ENCODE results near the gene LOX. TPM values are rescaled to one million over a fixed set of nuclear protein-coding genes. Genes with fewer than 3 reads are reported as not detected.

LOX gene
- total RNA-seq, 1 donor from 2014 or later: not detected

DNA sequence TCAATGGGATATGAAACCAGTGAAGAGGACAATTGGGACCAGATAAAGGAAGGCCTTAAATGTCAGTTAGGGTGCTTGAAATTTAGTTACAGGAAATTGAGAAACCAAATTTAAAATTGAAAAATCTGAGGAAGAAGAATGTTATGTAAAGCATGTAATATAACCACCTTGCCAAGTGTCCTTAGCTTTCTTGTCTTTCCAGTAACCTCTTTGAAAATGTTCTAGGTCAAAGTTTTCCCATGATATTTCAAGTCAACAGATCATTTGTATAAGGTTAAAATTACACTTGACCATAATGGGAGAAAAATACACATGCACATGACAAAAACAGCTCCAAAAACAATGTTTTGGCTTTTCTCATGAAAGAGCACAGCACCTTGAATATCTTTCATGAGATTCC, 21.1 kb downstream of the LOX start:
- H3K4me3 Mint-ChIP-seq: no peak overlapping the region
- no peaks in the 10 kb centered on the region for H3K4me1 Mint-ChIP-seq (ENCODE audit: low read depth)
- H3K9me3 Mint-ChIP-seq: no peaks in the 10 kb centered on the region
- no peak for DNase-seq (ENCODE audit: low spot score)
- H3K27me3 Mint-ChIP-seq (ENCODE audit: insufficient read depth): no peaks in the 10 kb centered on the region
- intact Hi-C loops (cut with micrococcal nuclease): no loop called here
- no peaks in the 10 kb centered on the region for H3K36me3 Mint-ChIP-seq (ENCODE audit: low read depth)
- H3K27ac Mint-ChIP-seq: no peak overlapping the region

DNA sequence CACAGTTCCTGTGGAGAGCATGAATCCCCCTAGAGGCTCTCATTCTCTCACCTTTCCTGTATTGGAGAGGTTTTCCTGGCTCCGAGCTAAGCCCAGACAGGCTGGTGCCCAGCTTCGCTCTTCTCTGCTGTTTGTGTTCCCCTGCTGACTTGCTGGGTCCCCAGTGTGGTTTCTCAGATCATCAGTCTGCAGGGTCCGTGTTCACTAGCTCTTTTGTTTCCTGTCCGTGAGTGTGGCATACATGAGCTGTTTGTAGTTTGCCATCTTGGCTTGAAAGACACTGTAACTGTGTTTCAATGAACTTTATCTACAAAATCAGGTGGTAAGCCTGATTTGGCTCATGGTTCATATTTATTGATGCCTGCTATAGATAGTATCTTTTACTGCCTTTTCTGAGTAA, 23.8 kb downstream of the LOX start:
- Mint-ChIP-seq H3K4me1 (ENCODE audit: low read depth) (no peaks in the 10 kb centered on the region), H3K4me3 (no peak overlapping the region), H3K27me3 (ENCODE audit: insufficient read depth) (no peaks in the 10 kb centered on the region), H3K36me3 (ENCODE audit: low read depth) (no peaks in the 10 kb centered on the region), H3K27ac (no peak overlapping the region), H3K9me3 (no peaks in the 10 kb centered on the region)
- DNase-seq (ENCODE audit: low spot score): no peak
- intact Hi-C loops (cut with micrococcal nuclease): no loop called here

DNA sequence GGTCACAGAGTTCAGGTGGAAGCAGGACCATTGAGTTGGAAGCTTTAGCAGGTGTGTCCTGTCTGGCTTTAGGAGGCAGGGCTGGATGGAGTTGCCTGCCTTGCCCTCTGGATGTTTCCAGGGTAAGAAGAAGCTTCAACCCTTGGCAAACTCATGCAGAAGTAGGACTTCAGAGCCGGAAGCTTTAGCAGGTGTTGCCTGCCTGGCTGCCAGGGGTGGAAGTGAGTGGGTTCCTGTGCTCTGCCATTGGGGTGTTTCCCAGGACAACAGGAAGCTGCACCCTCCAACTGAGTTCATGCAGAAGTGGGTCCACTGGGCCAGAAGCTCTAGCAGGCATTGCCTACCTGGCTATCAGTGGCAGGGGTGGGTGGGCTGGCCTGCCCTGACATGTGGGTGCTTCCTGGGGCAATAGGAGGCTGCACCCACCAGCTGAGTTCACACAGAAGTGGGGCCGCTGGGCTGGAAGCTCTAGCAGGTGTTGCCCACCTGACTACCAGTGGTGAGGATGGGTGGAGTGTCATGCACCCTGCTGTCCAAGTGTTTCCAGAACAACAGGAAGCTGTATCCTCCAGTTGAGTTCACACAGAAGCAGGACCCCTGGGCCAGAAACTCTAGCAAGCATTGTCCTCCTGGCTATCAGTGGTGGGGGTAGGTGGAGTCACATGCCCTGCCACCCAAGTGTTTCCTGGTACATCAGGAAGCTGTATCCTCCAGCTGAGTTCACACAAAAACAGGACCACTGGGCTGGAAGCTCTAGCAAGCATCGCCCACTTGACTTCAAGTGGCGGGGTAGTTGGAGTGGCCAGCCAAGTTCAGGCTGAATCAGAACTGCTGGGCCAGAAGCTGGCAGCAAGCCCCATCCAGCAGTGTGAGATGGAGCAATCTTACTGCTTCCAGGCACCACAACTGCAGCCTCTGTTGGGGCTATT, 24.6 kb downstream of the LOX start:
- Mint-ChIP-seq H3K9me3 (no peaks in the 10 kb centered on the region), H3K27me3 (ENCODE audit: insufficient read depth) (no peaks in the 10 kb centered on the region), H3K4me3 (no peak overlapping the region), H3K36me3 (ENCODE audit: low read depth) (peaks cover 3% of the 10 kb centered on the region), H3K27ac (no peak overlapping the region), H3K4me1 (ENCODE audit: low read depth) (no peaks in the 10 kb centered on the region)
- DNase-seq (ENCODE audit: low spot score): no peak
- intact Hi-C loops (cut with micrococcal nuclease): no loop called here

DNA sequence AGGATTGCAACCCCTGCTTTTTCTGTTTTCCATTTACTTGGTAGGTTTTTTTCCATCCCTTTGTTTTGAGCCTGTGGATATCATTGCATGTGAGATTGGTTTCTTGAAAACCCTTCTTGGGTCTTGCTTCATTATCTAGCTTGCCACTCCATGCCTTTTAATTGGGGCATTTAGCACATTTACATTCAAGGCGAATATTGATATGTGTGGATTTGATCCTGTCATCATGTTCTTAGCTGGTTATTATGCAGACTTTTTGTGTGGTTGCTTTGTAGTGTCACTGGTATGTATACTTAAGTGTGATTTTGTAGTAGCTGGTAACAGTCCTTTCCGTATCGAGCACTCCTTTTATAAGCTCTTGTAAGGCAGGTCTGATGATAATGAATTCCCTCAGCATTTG, 26.5 kb downstream of the LOX start:
- Mint-ChIP-seq H3K4me1 (ENCODE audit: low read depth) (no peaks in the 10 kb centered on the region), H3K36me3 (ENCODE audit: low read depth) (peaks cover 3% of the 10 kb centered on the region), H3K9me3 (no peaks in the 10 kb centered on the region), H3K27me3 (ENCODE audit: insufficient read depth) (no peaks in the 10 kb centered on the region), H3K4me3 (no peak overlapping the region), H3K27ac (no peak overlapping the region)
- intact Hi-C loops (cut with micrococcal nuclease): no loop called here
- DNase-seq (ENCODE audit: low spot score): no peak

GRCh38 chr5:122050959-122051358, 27.1 kb downstream of the LOX start:
- Mint-ChIP-seq H3K4me3 (no peak overlapping the region), H3K27me3 (ENCODE audit: insufficient read depth) (no peaks in the 10 kb centered on the region), H3K4me1 (ENCODE audit: low read depth) (no peaks in the 10 kb centered on the region), H3K9me3 (no peaks in the 10 kb centered on the region), H3K27ac (no peak overlapping the region), H3K36me3 (ENCODE audit: low read depth) (peaks cover 3% of the 10 kb centered on the region)
- DNase-seq (ENCODE audit: low spot score): no peak
- intact Hi-C loops (cut with micrococcal nuclease): no loop called here

DNA sequence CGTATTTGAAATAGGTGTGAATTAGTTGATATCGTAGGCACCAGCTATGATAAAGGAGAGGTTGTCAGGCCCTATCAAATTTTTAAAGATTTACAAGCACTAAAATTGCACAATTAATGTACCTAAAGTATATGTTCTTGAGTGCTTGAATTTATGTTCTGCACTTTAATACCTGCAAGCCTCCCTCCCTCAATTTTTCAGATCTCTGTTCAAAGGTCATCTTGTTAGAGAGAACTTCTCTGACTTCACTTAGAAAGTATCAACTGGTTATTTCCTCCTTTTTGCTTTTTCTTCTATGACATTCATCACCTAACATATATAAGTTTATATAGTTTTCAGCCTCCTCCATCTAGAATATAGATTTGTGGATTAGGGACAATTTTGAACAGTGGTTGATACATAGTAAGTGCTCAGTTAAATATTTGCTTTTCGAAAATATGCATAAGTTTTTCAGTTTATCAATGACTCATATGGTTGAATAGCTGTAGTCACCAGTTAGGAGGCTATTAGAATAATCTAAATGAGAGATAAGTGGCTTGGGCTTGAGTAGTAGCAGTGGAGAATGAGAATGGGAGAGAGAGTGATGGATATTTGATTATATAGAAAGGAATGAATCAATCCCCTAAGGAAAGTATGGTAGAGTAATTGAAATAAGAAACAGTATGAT, 37.3 kb downstream of the LOX start:
- Mint-ChIP-seq H3K36me3 (ENCODE audit: low read depth) (no peaks in the 10 kb centered on the region), H3K4me3 (no peak overlapping the region), H3K9me3 (peaks cover 11% of the 10 kb centered on the region), H3K4me1 (ENCODE audit: low read depth) (no peaks in the 10 kb centered on the region), H3K27me3 (ENCODE audit: insufficient read depth) (no peaks in the 10 kb centered on the region), H3K27ac (no peak overlapping the region)
- no peak for DNase-seq (ENCODE audit: low spot score)
- intact Hi-C loops (cut with micrococcal nuclease): no loop called here

- Mint-ChIP-seq H3K27ac (no peak overlapping the region), H3K36me3 (ENCODE audit: low read depth) (peaks cover 2% of the 10 kb centered on the region), H3K9me3 (no peaks in the 10 kb centered on the region), H3K4me1 (ENCODE audit: low read depth) (no peaks in the 10 kb centered on the region), H3K4me3 (no peak overlapping the region), H3K27me3 (ENCODE audit: insufficient read depth) (no peaks in the 10 kb centered on the region)
- intact Hi-C loops (cut with micrococcal nuclease): no loop called here
- no peak for DNase-seq (ENCODE audit: low spot score)
These were observed 41.7 kb downstream of the LOX start for GRCh38 chr5:122036326-122036725.

DNA sequence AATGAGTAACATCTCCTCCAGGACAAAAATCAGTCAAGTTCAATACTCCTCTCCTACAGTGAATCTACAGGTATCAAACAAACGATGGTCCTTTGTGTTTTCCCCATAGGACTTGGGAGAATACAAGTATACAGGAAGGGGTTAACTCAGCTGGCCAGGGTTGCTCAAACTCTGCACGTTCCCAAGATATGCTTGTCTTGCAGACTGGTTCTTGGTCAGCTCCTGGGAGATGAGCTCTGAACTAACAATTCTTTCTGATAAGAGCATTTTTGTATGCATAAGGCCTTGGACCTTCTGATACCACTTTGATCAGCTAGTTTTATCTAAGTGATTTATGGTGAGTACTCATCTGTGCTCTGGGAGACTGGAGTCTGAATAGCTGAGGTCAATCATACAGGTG, 42.1 kb downstream of the LOX start:
- Mint-ChIP-seq H3K4me1 (ENCODE audit: low read depth) (no peaks in the 10 kb centered on the region), H3K9me3 (no peaks in the 10 kb centered on the region), H3K27me3 (ENCODE audit: insufficient read depth) (no peaks in the 10 kb centered on the region), H3K4me3 (no peak overlapping the region), H3K36me3 (ENCODE audit: low read depth) (peaks cover 2% of the 10 kb centered on the region), H3K27ac (no peak overlapping the region)
- intact Hi-C loops (cut with micrococcal nuclease): no loop called here
- DNase-seq (ENCODE audit: low spot score): no peak

- H3K27me3 Mint-ChIP-seq (ENCODE audit: insufficient read depth): no peaks in the 10 kb centered on the region
- intact Hi-C loops (cut with micrococcal nuclease): no loop called here
- H3K9me3 Mint-ChIP-seq: no peaks in the 10 kb centered on the region
- no peak overlapping the region for H3K4me3 Mint-ChIP-seq
- H3K4me1 Mint-ChIP-seq (ENCODE audit: low read depth): no peaks in the 10 kb centered on the region
- H3K36me3 Mint-ChIP-seq (ENCODE audit: low read depth): peaks cover 9% of the 10 kb centered on the region
- H3K27ac Mint-ChIP-seq: no peak overlapping the region
- no peak for DNase-seq (ENCODE audit: low spot score)
These were observed 46.2 kb downstream of the LOX start for GRCh38 chr5:122031836-122032235.

- no peaks in the 10 kb centered on the region for H3K4me1 Mint-ChIP-seq (ENCODE audit: low read depth)
- H3K36me3 Mint-ChIP-seq (ENCODE audit: low read depth): peaks cover 12% of the 10 kb centered on the region
- H3K4me3 Mint-ChIP-seq: no peak overlapping the region
- intact Hi-C loops (cut with micrococcal nuclease): no loop called here
- no peak overlapping the region for H3K27ac Mint-ChIP-seq
- DNase-seq (ENCODE audit: low spot score): no peak
- H3K9me3 Mint-ChIP-seq: no peaks in the 10 kb centered on the region
- no peaks in the 10 kb centered on the region for H3K27me3 Mint-ChIP-seq (ENCODE audit: insufficient read depth)
These were observed 47.8 kb downstream of the LOX start for GRCh38 chr5:122030251-122030650.

DNA sequence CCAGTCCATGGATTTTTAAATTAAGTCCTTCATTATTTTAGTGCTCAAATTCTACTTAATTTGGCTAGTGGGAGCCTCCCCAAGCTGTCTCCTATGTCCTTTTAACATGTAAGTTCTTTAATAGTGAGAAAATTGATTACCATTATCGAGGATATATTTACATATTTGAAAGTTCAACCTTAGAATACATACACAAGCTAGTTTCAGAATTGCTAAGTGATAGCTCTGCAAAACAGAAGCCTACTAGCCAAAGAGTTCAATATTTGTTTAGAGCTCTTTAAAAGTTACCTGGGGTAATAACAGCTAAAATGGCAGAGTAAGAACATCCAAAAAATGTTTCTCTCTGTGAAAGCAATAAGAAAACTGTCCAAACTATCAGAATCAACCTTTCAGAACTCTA, 48.2 kb downstream of the LOX start:
- Mint-ChIP-seq H3K27ac (no peak overlapping the region), H3K9me3 (no peaks in the 10 kb centered on the region), H3K4me1 (ENCODE audit: low read depth) (no peaks in the 10 kb centered on the region), H3K4me3 (no peak overlapping the region), H3K27me3 (ENCODE audit: insufficient read depth) (no peaks in the 10 kb centered on the region), H3K36me3 (ENCODE audit: low read depth) (peaks cover 12% of the 10 kb centered on the region)
- no peak for DNase-seq (ENCODE audit: low spot score)
- intact Hi-C loops (cut with micrococcal nuclease): no loop called here

- DNase-seq (ENCODE audit: low spot score): no peak
- no peak overlapping the region for H3K4me3 Mint-ChIP-seq
- intact Hi-C loops (cut with micrococcal nuclease): no loop called here
- no peaks in the 10 kb centered on the region for H3K9me3 Mint-ChIP-seq
- no peak overlapping the region for H3K27ac Mint-ChIP-seq
- peaks cover 10% of the 10 kb centered on the region for H3K4me1 Mint-ChIP-seq (ENCODE audit: low read depth)
- H3K36me3 Mint-ChIP-seq (ENCODE audit: low read depth): peaks cover 39% of the 10 kb centered on the region
- H3K27me3 Mint-ChIP-seq (ENCODE audit: insufficient read depth): no peaks in the 10 kb centered on the region
These were observed 55.1 kb downstream of the LOX start for GRCh38 chr5:122022966-122023365.

DNA sequence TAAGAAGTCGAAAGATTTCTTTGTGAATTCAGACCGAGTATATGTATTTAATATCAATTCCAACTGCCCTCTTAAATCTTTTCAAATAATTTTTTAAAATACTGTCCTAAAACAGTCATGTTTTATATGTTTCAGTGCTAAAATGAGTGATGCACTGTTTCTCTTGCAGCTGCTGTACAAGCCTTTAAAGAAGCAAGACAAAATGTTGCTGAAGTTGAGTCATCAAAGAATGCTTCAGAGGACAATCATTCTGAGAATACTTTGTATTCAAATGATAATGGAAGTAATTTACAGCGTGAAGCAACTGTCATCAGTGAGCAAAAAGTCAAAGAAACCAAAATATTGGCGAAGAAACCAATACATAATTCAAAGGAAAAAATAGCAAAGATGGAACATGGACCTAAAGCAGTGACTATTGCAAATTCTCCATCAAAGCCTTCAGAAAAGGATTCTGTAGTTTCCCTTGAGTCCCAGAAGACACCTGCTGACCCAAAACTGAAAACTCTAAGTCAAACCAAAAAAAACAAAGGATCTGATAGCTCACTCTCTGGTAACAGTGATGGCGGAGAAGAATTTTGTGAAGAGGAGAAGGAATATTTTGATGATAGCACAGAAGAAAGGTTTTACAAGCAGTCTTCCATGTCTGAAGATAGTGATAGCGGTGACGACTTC, 58.0 kb downstream of the LOX start:
- DNase-seq (ENCODE audit: low spot score): no peak
- H3K4me1 Mint-ChIP-seq (ENCODE audit: low read depth): peaks cover 10% of the 10 kb centered on the region
- H3K4me3 Mint-ChIP-seq: peak overlapping the region; percentile 28
- H3K36me3 Mint-ChIP-seq (ENCODE audit: low read depth): peaks cover 34% of the 10 kb centered on the region
- no peaks in the 10 kb centered on the region for H3K9me3 Mint-ChIP-seq
- H3K27me3 Mint-ChIP-seq (ENCODE audit: insufficient read depth): no peaks in the 10 kb centered on the region
- H3K27ac Mint-ChIP-seq: peak overlapping the region; percentile 52
- intact Hi-C loops (cut with micrococcal nuclease): loop anchor here (1.0 to 2.0 kb wide), 3 partner anchors 11 to 57 kb away; no protein-coding TSS in a partner anchor

All from activated T-helper 1 cell treated with anti-CD3 and anti-CD28 coated beads, Interleukin-12 subunit alpha, Interleukin-12 subunit beta, Interleukin-2, Interleukin-4 antibody, amounts not matched to agents 30 ng/mL and 10 ng/mL and 1 ng/mL, durations not matched to agents 14 hours and 24 hours and 36 hours (primary cell).